BJ (cell line): Measurements from ENCODE around the gene TRIB2. TPM values are rescaled to one million over a fixed set of nuclear protein-coding genes. Genes with fewer than 3 reads are reported as not detected.

Experiments used
- CTCF ChIA-PET: fragments of 350-600 bp; formaldehyde crosslinking; extraction: SDS; loops from one replicate; lab custom pipeline; 2021; ENCODE audit warnings: antibody characterized with exemption, inconsistent platforms; lab: Yijun Ruan, JAX
- POLR2A ChIA-PET: fragments of 300-600 bp; sonication (Branson Sonifier 250); formaldehyde crosslinking; extraction: SDS; loops from one replicate; lab custom pipeline; 2021; ENCODE audit warnings: antibody characterized with exemption; lab: Charles Lee
- DNase-seq: peaks from one replicate; pipeline ENCODE4 v3.0.0-alpha.2; 2011; ENCODE audit warnings: low read depth
- H3K27me3 ChIP-seq: 2 replicates; pipeline ENCODE4 v1.6.0; 2011; ENCODE audit warnings: low read length; ENCODE audit not compliant: control insufficient read depth, insufficient read depth
- H3K36me3 ChIP-seq: 2 replicates; pipeline ENCODE4 v1.5.1; 2011; ENCODE audit warnings: low read length; ENCODE audit not compliant: control insufficient read depth, insufficient read depth
- H3K4me3 ChIP-seq: 2 replicates; pipeline ENCODE4 v1.5.1; 2011; ENCODE audit warnings: low read depth, mild to moderate bottlenecking, control low read depth, low read length
- CTCF ChIP-seq: IDR thresholded peaks from 2 replicates; pipeline ENCODE4 v1.5.1; 2011; ENCODE audit warnings: low read depth, mild to moderate bottlenecking, control low read depth, inconsistent platforms, low read length, moderate library complexity; ENCODE audit not compliant: insufficient read depth
- polyA plus RNA-seq: library from polyadenylated mRNA; depleted of rRNA; stranded (reverse); fragments of >200 nt; gene quantifications from 2 replicates; pipeline ENCODE4 v1.2.3, GENCODE V29; 2011

Gene TRIB2
- polyA plus RNA-seq, 1 experiment = 11.0 TPM

- H3K4me3 ChIP-seq = no peak overlapping the region
- H3K27me3 ChIP-seq = no peaks in the 10 kb centered on the region
- TF ChIP-seq CTCF = no peak
- H3K36me3 ChIP-seq = no peaks in the 10 kb centered on the region
- CTCF ChIA-PET = interaction anchor here (0.9 to 1.4 kb wide), 4 partner anchors 8 to 50 kb away, joined by 3 to 4 read pairs (median 4); no protein-coding TSS in a partner anchor
- POLR2A ChIA-PET = no interaction called here
- DNase-seq = no peak
Measured at GRCh38 chr2:12774395-12774727, 57.6 kb downstream of the TRIB2 start.

GRCh38 chr2:12776521-12776961 lies 59.8 kb downstream of the TRIB2 start:
- POLR2A ChIA-PET = no interaction called here
- no peak overlapping the region for H3K4me3 ChIP-seq
- CTCF ChIA-PET = interaction anchor here (0.6 to 1.4 kb wide), 4 partner anchors 9 to 381 kb away, joined by 3 read pairs; no protein-coding TSS in a partner anchor
- DNase-seq = no peak
- H3K36me3 ChIP-seq = no peaks in the 10 kb centered on the region
- H3K27me3 ChIP-seq = no peaks in the 10 kb centered on the region
- TF ChIP-seq CTCF = no peak

DNA sequence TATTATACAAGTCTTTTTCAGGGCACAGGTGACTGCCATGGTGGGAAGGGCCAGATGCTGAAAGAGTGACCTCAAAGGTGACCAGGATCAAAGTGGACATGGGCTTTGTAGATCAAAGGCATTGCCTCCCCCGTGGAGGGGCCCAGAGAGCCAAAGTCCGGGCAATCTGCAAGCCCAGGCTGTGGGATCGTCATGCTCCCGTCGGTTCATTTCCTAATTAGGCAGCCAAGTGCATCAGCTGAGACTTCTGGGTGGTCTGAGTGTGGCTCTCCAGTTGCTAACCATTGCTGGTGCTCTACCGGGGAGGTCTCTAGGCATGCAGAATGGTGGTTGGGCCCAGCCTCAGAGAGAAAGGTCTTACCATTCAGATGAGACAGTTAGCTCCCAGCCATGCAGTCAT lies 61.6 kb downstream of the TRIB2 start:
- DNase-seq = no peak
- ChIA-PET CTCF (interaction anchor here (1.2 to 1.5 kb wide), 2 partner anchors 8 to 153 kb away, joined by 3 read pairs; no protein-coding TSS in a partner anchor), POLR2A (no interaction called here)
- no peaks in the 10 kb centered on the region for H3K27me3 ChIP-seq
- TF ChIP-seq CTCF = no peak
- no peak overlapping the region for H3K4me3 ChIP-seq
- no peaks in the 10 kb centered on the region for H3K36me3 ChIP-seq

- Histone ChIP-seq H3K4me3 (no peak overlapping the region), H3K36me3 (no peaks in the 10 kb centered on the region), H3K27me3 (no peaks in the 10 kb centered on the region)
- no peak for TF ChIP-seq CTCF
- CTCF ChIA-PET = interaction anchor here (1.2 to 1.5 kb wide), 2 partner anchors 9 to 152 kb away, joined by 3 read pairs; no protein-coding TSS in a partner anchor
- DNase-seq = no peak
- POLR2A ChIA-PET = no interaction called here
Measured at GRCh38 chr2:12778811-12779579, 62.3 kb downstream of the TRIB2 start.

- no peak overlapping the region for H3K4me3 ChIP-seq
- no peaks in the 10 kb centered on the region for H3K36me3 ChIP-seq
- DNase-seq = no peak
- no peaks in the 10 kb centered on the region for H3K27me3 ChIP-seq
- TF ChIP-seq CTCF = no peak
- POLR2A ChIA-PET = no interaction called here
- CTCF ChIA-PET = no interaction called here
Measured at GRCh38 chr2:12781329-12781728, 64.6 kb downstream of the TRIB2 start.
